Measurements from ENCODE around the gene HNRNPF. TPM values are rescaled to one million over a fixed set of nuclear protein-coding genes. Genes with fewer than 3 reads are reported as not detected.

Gene HNRNPF
- total and polyA plus RNA-seq, 2 of the 8 experiments (the other 6 are each of a cell fraction or from before 2014, with no cell fraction given): 209 to 389 TPM

- TF ChIP-seq, protein P1, sequence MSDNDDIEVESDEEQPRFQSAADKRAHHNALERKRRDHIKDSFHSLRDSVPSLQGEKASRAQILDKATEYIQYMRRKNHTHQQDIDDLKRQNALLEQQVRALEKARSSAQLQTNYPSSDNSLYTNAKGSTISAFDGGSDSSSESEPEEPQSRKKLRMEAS (IDR thresholded peaks at IDR 0.05): peak; percentile 62; the same call in 1 of the 2 replicates
- TF ChIP-seq TAF7 (optimal IDR thresholded peaks at IDR 0.05; ENCODE audit: borderline replicate concordance, low read depth, low read length) (peak; percentile 39), HDAC2 (IDR thresholded peaks at IDR 0.05; ENCODE audit: borderline replicate concordance in 1 of 2, low read depth in 2 of 2, low read length in 2 of 2) (peak in 1 of 2 experiments; percentile 87; a peak in 1 of 4 replicates), RBBP5 (IDR thresholded peaks at IDR 0.05; ENCODE audit: borderline replicate concordance, low read depth, low read length) (0 out of 2 replicates have a peak, but pooled peaks have one; percentile 49), RXRA (IDR thresholded peaks at IDR 0.05; ENCODE audit: insufficient read depth, low read depth, low read length) (no peak), SUZ12 (IDR thresholded peaks at IDR 0.05; ENCODE audit: low read length) (peak; percentile 45; the same call in 1 of the 2 replicates), MAFK (IDR thresholded peaks at IDR 0.05; ENCODE audit: low read depth, low read length) (no peak), BACH1 (IDR thresholded peaks at IDR 0.05; ENCODE audit: low read length) (peak; percentile 94)
- TF ChIP-seq, protein P2, sequence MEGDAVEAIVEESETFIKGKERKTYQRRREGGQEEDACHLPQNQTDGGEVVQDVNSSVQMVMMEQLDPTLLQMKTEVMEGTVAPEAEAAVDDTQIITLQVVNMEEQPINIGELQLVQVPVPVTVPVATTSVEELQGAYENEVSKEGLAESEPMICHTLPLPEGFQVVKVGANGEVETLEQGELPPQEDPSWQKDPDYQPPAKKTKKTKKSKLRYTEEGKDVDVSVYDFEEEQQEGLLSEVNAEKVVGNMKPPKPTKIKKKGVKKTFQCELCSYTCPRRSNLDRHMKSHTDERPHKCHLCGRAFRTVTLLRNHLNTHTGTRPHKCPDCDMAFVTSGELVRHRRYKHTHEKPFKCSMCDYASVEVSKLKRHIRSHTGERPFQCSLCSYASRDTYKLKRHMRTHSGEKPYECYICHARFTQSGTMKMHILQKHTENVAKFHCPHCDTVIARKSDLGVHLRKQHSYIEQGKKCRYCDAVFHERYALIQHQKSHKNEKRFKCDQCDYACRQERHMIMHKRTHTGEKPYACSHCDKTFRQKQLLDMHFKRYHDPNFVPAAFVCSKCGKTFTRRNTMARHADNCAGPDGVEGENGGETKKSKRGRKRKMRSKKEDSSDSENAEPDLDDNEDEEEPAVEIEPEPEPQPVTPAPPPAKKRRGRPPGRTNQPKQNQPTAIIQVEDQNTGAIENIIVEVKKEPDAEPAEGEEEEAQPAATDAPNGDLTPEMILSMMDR (IDR thresholded peaks at IDR 0.05; ENCODE audit: control extremely low read depth in 1 of 3, insufficient read depth in 1 of 3, low read depth in 1 of 3, low read length in 3 of 3): peak in 2 of 3 experiments; percentile 32 to 41; a peak in 3 of 4 replicates
Measured at GRCh38 chr10:43362191-43362839, 46.7 kb downstream of the HNRNPF start (continued).

Measured in H1 (cell line).